GM12892 (cell line): ENCODE results near the gene PIP5K1A.

Source experiments
- POLR2A ChIP-seq: IDR thresholded peaks from 2 replicates; pipeline ENCODE4 v1.6.1; 2011; ENCODE audit warnings: low read depth, low read length, control low read depth
- POLR2AphosphoS5 ChIP-seq: IDR thresholded peaks from 2 replicates; pipeline ENCODE4 v1.6.1; 2011; ENCODE audit warnings: low read depth, low read length, control low read depth
- TAF1 ChIP-seq: IDR thresholded peaks from 2 replicates; pipeline ENCODE4 v1.6.1; 2011; ENCODE audit warnings: low read depth, mild to moderate bottlenecking, control low read depth, low read length, borderline replicate concordance

GRCh38 chr1:151211972-151212705 is 13.8 kb downstream of the PIP5K1A start:
- TF ChIP-seq POLR2AphosphoS5: no peak
- TF ChIP-seq POLR2A: no peak
- no peak for TF ChIP-seq TAF1
